ENCODE data around the gene ABI1.

DNA sequence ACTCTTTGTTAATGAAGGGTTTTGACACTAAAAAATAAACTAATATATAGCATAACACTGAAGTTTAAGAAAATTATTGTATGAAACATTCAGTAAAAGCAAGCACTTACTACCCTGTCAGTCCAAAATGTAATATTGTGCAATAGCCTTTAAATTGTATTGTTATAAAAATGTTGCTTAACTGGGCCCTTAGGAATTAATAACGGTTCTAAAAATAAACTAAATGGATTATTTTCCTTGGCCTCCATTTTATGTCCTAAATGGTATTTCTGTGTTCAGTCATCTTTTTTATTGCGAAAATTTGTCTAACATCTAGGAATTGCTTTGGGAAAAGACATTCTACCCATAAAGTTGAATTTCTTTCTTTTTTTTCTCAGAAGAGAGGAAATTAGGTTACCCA is 49.0 kb upstream of the ABI1 start:
- TF ChIP-seq, protein P1, sequence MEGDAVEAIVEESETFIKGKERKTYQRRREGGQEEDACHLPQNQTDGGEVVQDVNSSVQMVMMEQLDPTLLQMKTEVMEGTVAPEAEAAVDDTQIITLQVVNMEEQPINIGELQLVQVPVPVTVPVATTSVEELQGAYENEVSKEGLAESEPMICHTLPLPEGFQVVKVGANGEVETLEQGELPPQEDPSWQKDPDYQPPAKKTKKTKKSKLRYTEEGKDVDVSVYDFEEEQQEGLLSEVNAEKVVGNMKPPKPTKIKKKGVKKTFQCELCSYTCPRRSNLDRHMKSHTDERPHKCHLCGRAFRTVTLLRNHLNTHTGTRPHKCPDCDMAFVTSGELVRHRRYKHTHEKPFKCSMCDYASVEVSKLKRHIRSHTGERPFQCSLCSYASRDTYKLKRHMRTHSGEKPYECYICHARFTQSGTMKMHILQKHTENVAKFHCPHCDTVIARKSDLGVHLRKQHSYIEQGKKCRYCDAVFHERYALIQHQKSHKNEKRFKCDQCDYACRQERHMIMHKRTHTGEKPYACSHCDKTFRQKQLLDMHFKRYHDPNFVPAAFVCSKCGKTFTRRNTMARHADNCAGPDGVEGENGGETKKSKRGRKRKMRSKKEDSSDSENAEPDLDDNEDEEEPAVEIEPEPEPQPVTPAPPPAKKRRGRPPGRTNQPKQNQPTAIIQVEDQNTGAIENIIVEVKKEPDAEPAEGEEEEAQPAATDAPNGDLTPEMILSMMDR (conservative IDR thresholded peaks at IDR 0.05 in 1 of 2, IDR thresholded peaks at IDR 0.05 in 1 of 2; ENCODE audit: low read depth in 1 of 2, low read length in 2 of 2) = no peak
- TF ChIP-seq EZH2 (IDR thresholded peaks at IDR 0.05; ENCODE audit: low read length, missing control alignments) = no peak

Measured in fibroblast of lung (primary cell).